ENCODE measurements around the gene UBE2E2.

Gene UBE2E2

DNA sequence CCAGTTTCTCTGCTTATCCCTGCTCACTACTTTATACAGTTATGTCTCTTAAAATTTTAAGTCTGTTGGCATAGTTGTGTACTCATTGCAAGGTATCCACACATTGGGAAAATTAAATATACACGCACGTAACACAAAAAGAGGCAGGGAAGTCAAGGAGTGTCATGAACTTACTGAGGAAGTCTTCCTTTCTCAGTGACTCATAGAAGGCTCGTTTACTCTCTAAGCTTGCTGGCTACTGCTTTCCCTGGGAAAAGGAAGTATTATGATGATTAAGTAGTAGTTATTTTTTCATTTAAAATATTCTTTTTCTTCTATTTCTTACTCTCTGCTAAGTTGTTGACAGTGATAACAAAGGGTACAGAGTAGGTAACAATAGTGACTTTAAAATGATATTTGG is 287.3 kb downstream of the UBE2E2 start:
- no peak overlapping the region for H3K4me3 ChIP-seq (ENCODE audit: low read depth, low read length)
- no peak for DNase-seq (ENCODE audit: low read depth)
- TF ChIP-seq, protein P1, sequence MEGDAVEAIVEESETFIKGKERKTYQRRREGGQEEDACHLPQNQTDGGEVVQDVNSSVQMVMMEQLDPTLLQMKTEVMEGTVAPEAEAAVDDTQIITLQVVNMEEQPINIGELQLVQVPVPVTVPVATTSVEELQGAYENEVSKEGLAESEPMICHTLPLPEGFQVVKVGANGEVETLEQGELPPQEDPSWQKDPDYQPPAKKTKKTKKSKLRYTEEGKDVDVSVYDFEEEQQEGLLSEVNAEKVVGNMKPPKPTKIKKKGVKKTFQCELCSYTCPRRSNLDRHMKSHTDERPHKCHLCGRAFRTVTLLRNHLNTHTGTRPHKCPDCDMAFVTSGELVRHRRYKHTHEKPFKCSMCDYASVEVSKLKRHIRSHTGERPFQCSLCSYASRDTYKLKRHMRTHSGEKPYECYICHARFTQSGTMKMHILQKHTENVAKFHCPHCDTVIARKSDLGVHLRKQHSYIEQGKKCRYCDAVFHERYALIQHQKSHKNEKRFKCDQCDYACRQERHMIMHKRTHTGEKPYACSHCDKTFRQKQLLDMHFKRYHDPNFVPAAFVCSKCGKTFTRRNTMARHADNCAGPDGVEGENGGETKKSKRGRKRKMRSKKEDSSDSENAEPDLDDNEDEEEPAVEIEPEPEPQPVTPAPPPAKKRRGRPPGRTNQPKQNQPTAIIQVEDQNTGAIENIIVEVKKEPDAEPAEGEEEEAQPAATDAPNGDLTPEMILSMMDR (IDR thresholded peaks at IDR 0.05; ENCODE audit: insufficient read depth, low read depth, low read length, missing control alignments), result no peak

DNA sequence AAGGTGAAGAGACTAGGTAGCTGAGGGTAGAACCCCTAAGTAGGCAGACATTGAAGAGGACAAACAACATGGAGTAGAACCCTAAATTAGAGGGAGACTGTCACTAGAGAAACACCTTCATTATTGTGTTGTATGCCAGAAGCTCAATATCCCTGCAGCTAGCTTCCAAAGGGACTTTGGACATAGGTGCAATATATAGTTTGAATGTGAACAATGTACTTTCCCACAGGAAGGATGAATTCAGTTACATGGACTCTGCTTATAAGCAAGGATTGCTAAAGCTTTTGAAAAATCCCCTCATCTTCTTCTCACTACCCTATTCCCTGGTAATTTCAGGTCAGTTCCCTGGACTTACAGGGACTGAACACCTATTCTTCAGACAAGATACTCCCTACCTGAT is 288.9 kb downstream of the UBE2E2 start:
- no peak overlapping the region for H3K4me3 ChIP-seq (ENCODE audit: low read depth, low read length)
- TF ChIP-seq, protein P1 (IDR thresholded peaks at IDR 0.05; ENCODE audit: insufficient read depth, low read depth, low read length, missing control alignments), result no peak
- DNase-seq (ENCODE audit: low read depth), result no peak

DNA sequence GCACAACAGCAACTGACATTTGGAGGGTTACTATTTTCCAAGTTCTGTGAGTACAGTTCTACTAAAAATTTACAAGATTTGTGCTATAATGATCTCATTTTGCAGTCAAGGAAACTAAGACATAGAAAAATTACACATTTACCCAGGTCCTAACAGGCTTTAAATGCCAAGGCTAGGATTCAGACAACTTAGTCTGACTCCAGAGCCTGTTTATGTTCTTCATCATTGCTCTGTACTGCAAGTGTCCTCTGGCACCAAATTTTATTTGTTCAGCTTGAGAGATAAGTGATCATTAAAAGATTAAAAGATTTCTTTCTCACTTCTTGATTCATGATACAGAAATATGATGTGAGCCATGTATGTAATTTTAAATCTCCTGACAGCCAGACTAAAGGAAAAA is 290.8 kb downstream of the UBE2E2 start:
- no peak for DNase-seq (ENCODE audit: low read depth)
- H3K4me3 ChIP-seq (ENCODE audit: low read depth, low read length), result no peak overlapping the region
- TF ChIP-seq, protein P1 (IDR thresholded peaks at IDR 0.05; ENCODE audit: insufficient read depth, low read depth, low read length, missing control alignments), result no peak

DNA sequence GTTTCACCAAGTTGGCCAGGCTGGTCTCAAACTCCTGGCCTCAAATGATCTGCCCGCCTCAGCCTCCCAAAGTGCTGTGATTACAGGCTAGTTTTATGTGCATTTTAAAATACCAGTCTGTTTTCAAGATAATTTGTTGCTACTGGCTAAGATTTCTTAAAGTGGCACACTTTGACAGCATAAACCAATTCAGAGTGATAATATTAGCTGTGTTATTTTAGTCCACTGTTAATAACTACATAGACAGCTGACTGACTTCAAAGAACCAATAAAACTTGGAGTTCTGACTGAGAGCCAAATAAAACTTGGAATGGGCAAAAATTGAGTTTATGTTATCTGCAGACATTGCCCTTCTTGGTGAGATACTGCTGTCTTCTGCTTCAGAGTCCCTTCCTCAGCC is 291.8 kb downstream of the UBE2E2 start:
- no peak overlapping the region for H3K4me3 ChIP-seq (ENCODE audit: low read depth, low read length)
- TF ChIP-seq, protein P1 (IDR thresholded peaks at IDR 0.05; ENCODE audit: insufficient read depth, low read depth, low read length, missing control alignments), result no peak
- no peak for DNase-seq (ENCODE audit: low read depth)

DNA sequence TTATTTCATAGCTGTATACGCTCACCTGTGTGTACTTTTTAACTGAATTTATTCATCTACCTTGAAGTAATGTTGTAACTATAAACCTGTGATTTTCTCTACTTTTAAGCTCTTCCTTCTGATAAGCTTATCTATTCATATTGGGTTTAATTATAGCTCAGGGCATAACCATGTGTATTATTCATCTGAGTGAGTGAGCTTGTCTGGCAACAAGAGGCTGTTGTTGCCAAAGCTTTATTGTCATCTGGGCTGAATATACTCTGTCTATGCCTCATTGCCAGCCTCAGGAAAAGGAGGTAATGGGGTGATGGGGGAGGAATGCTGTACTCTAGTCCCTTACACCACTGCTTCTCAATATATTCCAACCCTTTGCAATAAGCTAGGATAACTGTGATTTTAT is 292.4 kb downstream of the UBE2E2 start:
- H3K4me3 ChIP-seq (ENCODE audit: low read depth, low read length), result no peak overlapping the region
- no peak for DNase-seq (ENCODE audit: low read depth)
- TF ChIP-seq, protein P1 (IDR thresholded peaks at IDR 0.05; ENCODE audit: insufficient read depth, low read depth, low read length, missing control alignments), result no peak

DNA sequence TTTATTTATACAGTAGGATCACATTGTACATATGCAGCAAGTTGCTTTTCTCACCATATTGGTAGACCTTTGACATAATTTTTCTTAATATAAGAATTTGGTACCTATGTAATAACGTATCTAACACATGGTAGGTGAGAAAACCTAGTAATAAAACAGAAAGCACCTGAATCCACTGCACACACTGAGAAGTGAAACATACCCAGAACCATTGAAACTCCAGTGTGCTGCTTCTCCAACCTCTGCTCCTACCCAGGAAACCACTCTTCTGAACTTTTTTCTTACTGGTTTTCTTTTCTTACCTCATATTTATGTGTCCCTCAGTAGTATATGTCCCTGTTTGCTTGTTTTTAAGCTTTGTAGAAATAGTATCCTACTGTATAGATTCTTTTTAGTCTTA is 293.0 kb downstream of the UBE2E2 start:
- TF ChIP-seq, protein P1 (IDR thresholded peaks at IDR 0.05; ENCODE audit: insufficient read depth, low read depth, low read length, missing control alignments), result no peak
- no peak overlapping the region for H3K4me3 ChIP-seq (ENCODE audit: low read depth, low read length)
- DNase-seq (ENCODE audit: low read depth), result peak; percentile 47

DNA sequence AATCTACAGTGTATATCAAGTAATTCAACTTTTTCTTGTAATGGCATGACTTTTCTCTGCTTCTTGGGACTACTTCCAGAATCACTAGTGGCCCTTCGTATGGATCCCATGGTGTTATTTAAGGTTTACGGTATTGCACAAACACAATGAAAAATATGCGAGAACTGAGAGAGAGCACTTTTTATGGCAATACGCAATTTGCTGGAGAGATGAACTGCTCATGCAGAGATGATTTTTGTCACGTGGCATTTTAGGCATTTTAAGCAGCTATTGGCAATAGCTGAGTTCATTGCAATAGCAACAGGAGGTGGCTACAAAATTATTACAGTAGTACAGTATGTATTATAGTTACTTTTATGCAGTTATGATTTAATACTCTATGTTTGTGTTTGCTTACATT is 294.0 kb downstream of the UBE2E2 start:
- DNase-seq (ENCODE audit: low read depth), result no peak
- TF ChIP-seq, protein P1 (IDR thresholded peaks at IDR 0.05; ENCODE audit: insufficient read depth, low read depth, low read length, missing control alignments), result no peak
- no peak overlapping the region for H3K4me3 ChIP-seq (ENCODE audit: low read depth, low read length)
